Parathyroid adenoma (tissue), 2 donors: ENCODE data around the gene CPEB2.

Experiments used
- H2AFZ ChIP-seq: fragments of 300-600 bp; sonication (generic); one replicate; pipeline ENCODE4 v1.7.0; 2017; ENCODE audit warnings: antibody characterized with exemption, mild to moderate bottlenecking
- H3K27ac ChIP-seq: fragments of 300-600 bp; sonication (generic); one replicate; pipeline ENCODE4 v1.7.0; 2017
- H3K27me3 ChIP-seq: fragments of 300-600 bp; sonication (generic); one replicate; pipeline ENCODE4 v1.7.0; 2017; ENCODE audit warnings: low read length; ENCODE audit not compliant: control insufficient read depth, insufficient read depth
- H3K36me3 ChIP-seq: fragments of 300-600 bp; sonication (generic); one replicate; pipeline ENCODE4 v1.7.0; 2017; ENCODE audit warnings: low read length; ENCODE audit not compliant: control insufficient read depth, insufficient read depth
- H3K4me1 ChIP-seq: fragments of 300-600 bp; sonication (generic); one replicate; pipeline ENCODE4 v1.7.0; 2017; ENCODE audit warnings: control low read depth
- H3K4me2 ChIP-seq: fragments of 300-600 bp; sonication (generic); one replicate; pipeline ENCODE4 v1.7.0; 2017; ENCODE audit warnings: low read length
- H3K4me3 ChIP-seq: fragments of 300-600 bp; sonication (generic); one replicate; pipeline ENCODE4 v1.7.0; 2017; ENCODE audit warnings: low read depth, low read length
- H3K79me2 ChIP-seq: fragments of 300-600 bp; sonication (generic); one replicate; pipeline ENCODE4 v1.7.0; 2017; ENCODE audit warnings: control low read depth
- H3K9ac ChIP-seq: fragments of 300-600 bp; sonication (generic); one replicate; pipeline ENCODE4 v1.7.0; 2017; ENCODE audit warnings: mild to moderate bottlenecking
- H3K9me3 ChIP-seq: fragments of 300-600 bp; sonication (generic); one replicate; pipeline ENCODE4 v1.7.0; 2017; ENCODE audit warnings: low read length; ENCODE audit not compliant: control insufficient read depth
- TF ChIP-seq, protein P1 (sequence below): fragments of 300-600 bp; sonication (generic); IDR thresholded peaks from one replicate; pipeline ENCODE4 v1.7.0; 2017; ENCODE audit warnings: antibody characterized with exemption, mild to moderate bottlenecking
- donor health status: primary hyperparathyroidism.

Gene CPEB2

DNA sequence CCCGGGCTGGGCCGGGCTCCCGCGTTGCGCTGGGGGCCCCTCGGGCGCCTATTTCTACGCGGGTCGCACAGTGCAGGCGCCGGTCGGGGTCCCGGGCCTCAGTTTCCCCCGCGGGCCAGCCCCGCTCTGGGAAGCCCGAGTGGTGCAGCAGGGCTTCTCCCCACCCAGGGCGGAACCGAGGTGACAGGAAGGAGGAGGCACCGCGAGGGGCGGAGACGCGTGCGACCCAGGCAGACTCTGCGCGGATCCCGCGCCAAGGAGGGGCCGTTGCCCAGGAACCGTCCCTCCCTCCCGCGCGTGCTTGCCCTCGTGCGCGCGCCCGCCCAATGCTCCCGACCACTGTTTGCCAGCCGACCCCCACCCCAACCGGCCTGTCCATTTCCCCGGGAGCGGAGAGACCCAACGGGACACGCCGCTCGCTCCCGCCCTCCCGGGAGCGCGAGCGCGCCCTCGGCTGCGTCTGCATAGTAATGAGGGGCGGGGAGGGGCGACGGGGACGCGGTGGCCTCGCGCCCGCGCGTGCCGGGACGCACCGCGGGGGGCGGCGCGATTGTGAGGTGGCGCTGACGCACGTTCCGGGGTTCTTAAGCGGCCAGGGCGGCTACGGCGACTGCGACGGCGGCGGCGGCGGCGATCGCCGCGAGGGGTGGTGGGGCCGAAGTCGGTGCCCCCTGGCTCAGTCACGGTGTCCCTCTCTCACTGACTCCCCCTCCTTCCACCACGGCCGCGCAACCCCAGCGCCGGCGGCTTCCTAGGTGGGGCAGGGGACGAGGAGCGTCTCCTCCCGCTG, at the start of gene CPEB2:
CPEB2 (plus strand) TSS at position 613 of the 790 bp plus-strand sequence. CDS start 193 bp downstream, outside the sequence.
- Histone ChIP-seq H3K4me2 (peak within 1 kb of the TSS; percentile 88), H3K79me2 (no peaks in the 10 kb centered on the region), H3K9ac (peak within 1 kb of the TSS; percentile 76), H3K4me1 (no peaks in the 10 kb centered on the region), H2AFZ (peak within 1 kb of the TSS; percentile 92), H3K27me3 (no peaks in the 10 kb centered on the region), H3K36me3 (no peaks in the 10 kb centered on the region), H3K4me3 (peak within 1 kb of the TSS; percentile 95), H3K9me3 (no peaks in the 10 kb centered on the region), H3K27ac (peak within 1 kb of the TSS; percentile 98)
- TF ChIP-seq, protein P1, sequence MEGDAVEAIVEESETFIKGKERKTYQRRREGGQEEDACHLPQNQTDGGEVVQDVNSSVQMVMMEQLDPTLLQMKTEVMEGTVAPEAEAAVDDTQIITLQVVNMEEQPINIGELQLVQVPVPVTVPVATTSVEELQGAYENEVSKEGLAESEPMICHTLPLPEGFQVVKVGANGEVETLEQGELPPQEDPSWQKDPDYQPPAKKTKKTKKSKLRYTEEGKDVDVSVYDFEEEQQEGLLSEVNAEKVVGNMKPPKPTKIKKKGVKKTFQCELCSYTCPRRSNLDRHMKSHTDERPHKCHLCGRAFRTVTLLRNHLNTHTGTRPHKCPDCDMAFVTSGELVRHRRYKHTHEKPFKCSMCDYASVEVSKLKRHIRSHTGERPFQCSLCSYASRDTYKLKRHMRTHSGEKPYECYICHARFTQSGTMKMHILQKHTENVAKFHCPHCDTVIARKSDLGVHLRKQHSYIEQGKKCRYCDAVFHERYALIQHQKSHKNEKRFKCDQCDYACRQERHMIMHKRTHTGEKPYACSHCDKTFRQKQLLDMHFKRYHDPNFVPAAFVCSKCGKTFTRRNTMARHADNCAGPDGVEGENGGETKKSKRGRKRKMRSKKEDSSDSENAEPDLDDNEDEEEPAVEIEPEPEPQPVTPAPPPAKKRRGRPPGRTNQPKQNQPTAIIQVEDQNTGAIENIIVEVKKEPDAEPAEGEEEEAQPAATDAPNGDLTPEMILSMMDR: no peak

DNA sequence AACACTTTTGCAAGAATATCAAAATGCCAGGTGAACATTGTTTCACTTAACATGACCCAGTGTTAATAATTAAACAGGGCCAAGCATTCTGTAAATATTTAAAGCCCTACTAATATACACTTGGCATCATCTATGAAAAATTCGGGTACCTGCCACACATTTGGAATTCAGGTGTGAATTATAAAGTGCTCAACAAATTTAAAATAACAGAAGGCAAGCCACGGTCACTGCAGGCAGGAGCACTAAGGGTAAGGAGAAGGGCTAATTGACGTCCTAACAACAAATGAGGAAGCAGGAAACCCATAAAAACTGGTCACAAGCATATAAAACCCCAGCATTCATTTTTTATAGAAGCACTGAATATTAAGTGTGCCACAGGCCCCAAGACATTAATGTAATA, 43.8 kb upstream of the CPEB2 start:
- H3K79me2 ChIP-seq: no peaks in the 10 kb centered on the region
- no peaks in the 10 kb centered on the region for H3K9me3 ChIP-seq
- H3K4me2 ChIP-seq: no peak overlapping the region
- TF ChIP-seq, protein P1: no peak
- no peaks in the 10 kb centered on the region for H3K4me1 ChIP-seq
- H2AFZ ChIP-seq: no peak overlapping the region
- H3K4me3 ChIP-seq: no peak overlapping the region
- no peak overlapping the region for H3K27ac ChIP-seq
- no peaks in the 10 kb centered on the region for H3K36me3 ChIP-seq
- no peaks in the 10 kb centered on the region for H3K27me3 ChIP-seq
- H3K9ac ChIP-seq: no peak overlapping the region

DNA sequence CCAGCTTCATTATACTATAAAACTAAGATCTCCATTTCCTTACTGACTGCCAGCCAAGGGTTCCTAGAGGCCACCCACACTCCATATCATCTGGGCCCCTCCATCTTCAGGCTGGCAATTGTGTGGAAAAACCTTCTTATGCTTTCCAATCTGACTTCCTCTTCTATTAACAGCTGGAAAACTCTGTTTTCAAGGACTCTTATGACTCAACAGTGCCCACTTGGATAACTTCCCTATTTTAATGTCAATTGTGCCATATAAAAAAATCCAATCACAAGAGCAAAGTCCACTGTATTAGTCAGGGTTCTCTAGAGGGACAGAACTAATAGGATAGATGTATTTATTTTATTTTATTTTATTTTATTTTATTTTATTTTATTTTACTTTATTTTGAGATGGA, 41.0 kb upstream of the CPEB2 start:
- Histone ChIP-seq H3K4me2 (no peak overlapping the region), H3K9me3 (no peaks in the 10 kb centered on the region), H3K4me3 (no peak overlapping the region), H3K79me2 (no peaks in the 10 kb centered on the region), H3K4me1 (peaks cover 3% of the 10 kb centered on the region), H3K27ac (no peak overlapping the region), H3K27me3 (no peaks in the 10 kb centered on the region), H2AFZ (no peak overlapping the region), H3K9ac (no peak overlapping the region), H3K36me3 (no peaks in the 10 kb centered on the region)
- TF ChIP-seq, protein P1: no peak

DNA sequence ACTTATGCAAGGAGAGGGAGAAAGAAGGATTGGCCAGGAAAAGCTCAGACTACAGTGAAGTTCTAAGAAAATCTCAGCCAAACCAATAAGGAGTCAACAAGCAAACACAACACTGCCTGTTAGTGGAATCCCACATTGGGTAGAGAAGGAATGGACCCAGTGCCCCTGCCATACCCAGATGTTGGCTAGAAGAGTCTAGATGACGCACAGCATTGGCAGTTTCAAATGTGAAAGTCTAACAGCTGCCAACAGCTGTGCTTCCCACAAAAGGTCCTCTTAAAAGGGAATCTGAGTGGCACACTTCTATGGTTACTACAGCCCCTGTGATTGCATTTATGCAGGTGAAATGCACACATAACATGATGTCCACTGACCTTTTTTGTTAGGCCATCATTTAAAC, 37.2 kb upstream of the CPEB2 start:
- H2AFZ ChIP-seq: no peak overlapping the region
- H3K36me3 ChIP-seq: no peaks in the 10 kb centered on the region
- H3K4me3 ChIP-seq: no peak overlapping the region
- H3K27ac ChIP-seq: no peak overlapping the region
- TF ChIP-seq, protein P1: no peak
- no peak overlapping the region for H3K4me2 ChIP-seq
- no peaks in the 10 kb centered on the region for H3K27me3 ChIP-seq
- H3K79me2 ChIP-seq: no peaks in the 10 kb centered on the region
- H3K4me1 ChIP-seq: peaks cover 3% of the 10 kb centered on the region
- H3K9ac ChIP-seq: no peak overlapping the region
- no peaks in the 10 kb centered on the region for H3K9me3 ChIP-seq

DNA sequence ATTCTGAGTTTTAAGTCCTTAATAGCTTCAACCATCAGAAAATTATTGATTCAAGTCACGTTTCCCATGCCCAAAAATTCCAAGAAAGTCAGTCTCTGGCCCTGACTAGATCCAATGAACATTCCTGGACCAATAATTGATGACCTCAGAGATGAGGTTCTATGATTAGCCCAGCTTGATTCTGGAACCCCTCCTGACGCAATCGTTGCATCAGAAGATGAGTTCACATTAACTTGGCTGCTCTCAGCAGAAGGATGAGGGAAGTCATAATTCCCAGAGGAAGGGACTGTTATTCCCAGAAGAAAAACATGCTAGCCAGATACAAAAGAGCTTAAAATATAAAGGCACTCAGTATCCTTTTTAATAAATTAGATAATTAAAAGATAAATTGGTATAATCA, 34.3 kb upstream of the CPEB2 start:
- TF ChIP-seq, protein P1: no peak

More for the DNA sequence above, 34.3 kb upstream of the CPEB2 start:
- H3K9ac ChIP-seq: no peak overlapping the region
- peaks cover 3% of the 10 kb centered on the region for H3K4me1 ChIP-seq
- H3K79me2 ChIP-seq: no peaks in the 10 kb centered on the region
- no peak overlapping the region for H3K4me2 ChIP-seq
- no peaks in the 10 kb centered on the region for H3K36me3 ChIP-seq
- H2AFZ ChIP-seq: no peak overlapping the region
- H3K4me3 ChIP-seq: no peak overlapping the region
- H3K9me3 ChIP-seq: no peaks in the 10 kb centered on the region
- no peak overlapping the region for H3K27ac ChIP-seq
- H3K27me3 ChIP-seq: no peaks in the 10 kb centered on the region
